Colon (tissue), 2 donors: ENCODE results near the gene SRSF1.
"Not testable (repeated sequence)": the region's sequence is repeated elsewhere in the genome, so short reads cannot be mapped to it uniquely, and the experiment has no call there.

Experiments used
- FAIRE-seq: peaks from 2 replicates; lab custom pipeline; 2012; peaks lifted over from hg19 to GRCh38; lab: Jason Lieb, UNC
- donor health status: control.
- donor health status: control.

Gene SRSF1

GRCh38 chr17:57965521-57966160, 41.4 kb downstream of the SRSF1 start:
- FAIRE-seq, result no peak

GRCh38 chr17:57963149-57963511, 43.9 kb downstream of the SRSF1 start:
- no peak for FAIRE-seq

GRCh38 chr17:57962279-57963148, 44.5 kb downstream of the SRSF1 start:
- FAIRE-seq, result no peak

- no peak for FAIRE-seq
Measured at GRCh38 chr17:57959929-57960328, 47.1 kb downstream of the SRSF1 start.

GRCh38 chr17:57958391-57958790, 48.7 kb downstream of the SRSF1 start:
- not testable (repeated sequence) for FAIRE-seq

- FAIRE-seq, result no peak
Measured at GRCh38 chr17:57957886-57958285, 49.2 kb downstream of the SRSF1 start.

- FAIRE-seq, result no peak
Measured at GRCh38 chr17:57957120-57957850, 49.8 kb downstream of the SRSF1 start.

- no peak for FAIRE-seq
Measured at GRCh38 chr17:57956291-57957119, 50.5 kb downstream of the SRSF1 start.

- no peak for FAIRE-seq
Measured at GRCh38 chr17:57955183-57955931, 51.7 kb downstream of the SRSF1 start, which contains the start of gene CUEDC1. TSS of gene CUEDC1 (minus strand) at chr17:57955412. CDS start at chr17:57885564, 69,848 bp downstream.

- FAIRE-seq, result no peak
Measured at GRCh38 chr17:57954397-57955182, 52.5 kb downstream of the SRSF1 start.

- FAIRE-seq, result no peak
Measured at GRCh38 chr17:57953705-57954396, 53.2 kb downstream of the SRSF1 start.
